Stomach (tissue), 9 donors: ENCODE data around the gene ABCC10. TPM values are rescaled to one million over a fixed set of nuclear protein-coding genes. Genes with fewer than 3 reads are reported as not detected.
"Not testable (repeated sequence)": the region's sequence is repeated elsewhere in the genome, so short reads cannot be mapped to it uniquely, and the experiment has no call there.

Experiments
- DNase-seq, 2 donors: peaks; one replicate each; pipeline versions ENCODE4 v3.0.0 to v3.0.0-alpha.2; 2013 to 2019
- H3K27ac ChIP-seq, 5 donors: fragments of 200-600 bp in 4 of 5; sonication (generic) in 4 of 5; one replicate each; pipeline ENCODE4 v1.5.1; 2013 to 2019; ENCODE audit warnings: mild to moderate bottlenecking in 1 of 5, moderate library complexity in 1 of 5
- H3K27me3 ChIP-seq, 3 donors: fragments of 200-600 bp; sonication (generic); one replicate each; pipeline ENCODE4 v1.5.1; 2017 to 2019; ENCODE audit warnings: mixed run types in 1 of 3
- H3K36me3 ChIP-seq, 4 donors: fragments of 200-600 bp; sonication (generic); 1 replicate in 3 of 4; 2 replicates in 1 of 4; pipeline ENCODE4 v1.5.1; 2016 to 2019
- H3K4me1 ChIP-seq, 4 donors: fragments of 200-600 bp; sonication (generic); one replicate each; pipeline ENCODE4 v1.5.1; 2016 to 2019
- H3K4me3 ChIP-seq, 4 donors: fragments of 200-600 bp; sonication (generic) in 3 of 4; one replicate each; pipeline ENCODE4 v1.5.1; 2016 to 2019; ENCODE audit warnings: mild to moderate bottlenecking in 1 of 4
- H3K9me3 ChIP-seq, 4 donors: fragments of 200-600 bp; sonication (generic); one replicate each; pipeline ENCODE4 v1.5.1; 2016 to 2019
- CTCF ChIP-seq, 7 experiments: fragments of 450-650 bp in 4 of 7; fragments of 200-600 bp in 3 of 7; sonication (generic) in 3 of 7; IDR thresholded peaks; one replicate each; pipeline ENCODE4 v1.5.1; 2016 to 2019; ENCODE audit warnings: antibody characterized with exemption in 7 of 7, control low read depth in 2 of 7, mild to moderate bottlenecking in 1 of 7
- EP300 ChIP-seq: sonication (generic); formaldehyde crosslinking; IDR thresholded peaks from one replicate; pipeline ENCODE4 v1.6.1; 2017; ENCODE audit warnings: antibody characterized with exemption
- POLR2A ChIP-seq, 4 donors: fragments of 450-650 bp; IDR thresholded peaks; one replicate each; pipeline ENCODE4 v1.6.1; 2016; ENCODE audit warnings: antibody characterized with exemption in 4 of 4, control low read depth in 2 of 4, mild to moderate bottlenecking in 1 of 4, moderate library complexity in 1 of 4
- POLR2AphosphoS5 ChIP-seq, 3 donors: sonication (generic); formaldehyde crosslinking; IDR thresholded peaks; one replicate each; pipeline ENCODE4 v1.6.1; 2016; ENCODE audit warnings: antibody characterized with exemption in 3 of 3
- WGBS, 5 donors: extraction: QIAGEN DNeasy Blood & Tissue Kit in 3 of 5; methylation state at CpG; one replicate each; pipeline versions ENCODE4 v1.1.5 to v1.1.7; 2013 to 2018; 5-methylcytosine and 5-hydroxymethylcytosine counted together
- intact Hi-C: fragments of 100-400 bp; cut with DNase I; formaldehyde crosslinking; loops from one replicate; pipeline ENCODE4 v1.15.1; 2023; ENCODE audit warnings: low total_unique reads
- polyA plus RNA-seq, 3 donors: library from polyadenylated mRNA; stranded (reverse); fragments of 200-250 nt; gene quantifications; one replicate each; pipeline ENCODE4 v1.2.3, GENCODE V29; 2013
- total RNA-seq, 5 donors: library from RNA; depleted of rRNA; stranded (reverse); fragments of >200 nt; gene quantifications; one replicate each; pipeline versions ENCODE4 v1.1.0 to v1.2.3, GENCODE V29; 2014 to 2016
- donor health status: healthy with polysubstance abuse.
- donor health status: Bipolar disorder and iron deficiency.
- donor health status: healthy.

The ABCC10 gene
- total and polyA plus RNA-seq, 8 donors = 7.9 to 67.4 (median 29.6) TPM

- no peak for DNase-seq
- 72 to 78% (median 75%) methylated on average over 4 of the region's 4 CpGs for WGBS, 5 donors
- intact Hi-C loops = no loop called here
- no peak overlapping the region for H3K4me3 ChIP-seq
- H3K9me3 ChIP-seq = no peaks in the 10 kb centered on the region
- TF ChIP-seq POLR2AphosphoS5 (IDR thresholded peaks at IDR 0.05) (no peak), EP300 (no peak), CTCF (IDR thresholded peaks at IDR 0.05) (no peak), POLR2A (IDR thresholded peaks at IDR 0.05) (no peak)
- no peaks in the 10 kb centered on the region for H3K4me1 ChIP-seq
- H3K36me3 ChIP-seq = no peaks in the 10 kb centered on the region
- H3K27me3 ChIP-seq = peaks cover 0 to 14% (median 0%) of the 10 kb centered on the region in 3 donors
- no peak overlapping the region for H3K27ac ChIP-seq
Measured at GRCh38 chr6:43416935-43417334, 10.4 kb upstream of the ABCC10 start.

GRCh38 chr6:43420012-43420709 lies 7.2 kb upstream of the ABCC10 start:
- Histone ChIP-seq H3K36me3 (no peaks in the 10 kb centered on the region), H3K27me3 (no peaks in the 10 kb centered on the region), H3K4me3 (no peak overlapping the region), H3K9me3 (no peaks in the 10 kb centered on the region), H3K4me1 (no peaks in the 10 kb centered on the region), H3K27ac (no peak overlapping the region)
- no peak for DNase-seq
- WGBS, 5 donors = 61 to 77% (median 67%) methylated on average over 5 of the region's 5 CpGs
- TF ChIP-seq POLR2A (IDR thresholded peaks at IDR 0.05) (no peak), CTCF (IDR thresholded peaks at IDR 0.05) (no peak)
- intact Hi-C loops = no loop called here

- TF ChIP-seq POLR2AphosphoS5 (IDR thresholded peaks at IDR 0.05) (no peak), CTCF (IDR thresholded peaks at IDR 0.05) (no peak), POLR2A (IDR thresholded peaks at IDR 0.05) (no peak), EP300 (no peak)
- no peak overlapping the region for H3K27ac ChIP-seq
- intact Hi-C loops = no loop called here
- no peaks in the 10 kb centered on the region for H3K36me3 ChIP-seq
- H3K4me1 ChIP-seq = peaks cover 0 to 2% (median under 1%) of the 10 kb centered on the region in 4 donors
- no peaks in the 10 kb centered on the region for H3K27me3 ChIP-seq
- no peak for DNase-seq
- no peak overlapping the region for H3K4me3 ChIP-seq
- H3K9me3 ChIP-seq = no peaks in the 10 kb centered on the region
- WGBS, 5 donors = 30 to 56% (median 43%) methylated on average over 3 of the region's 3 CpGs
Measured at GRCh38 chr6:43421831-43422230, 5.5 kb upstream of the ABCC10 start.

GRCh38 chr6:43425083-43425482 lies 2.3 kb upstream of the ABCC10 start:
- H3K27me3 ChIP-seq, H3K27ac ChIP-seq, H3K9me3 ChIP-seq, DNase-seq, intact Hi-C loops, H3K36me3 ChIP-seq, H3K4me3 ChIP-seq: not testable (repeated sequence)
- WGBS, 5 donors = 92 to 97% (median 96%) methylated on average over 14 to 31 of the region's 33 CpGs
- peaks cover 9 to 26% (median 19%) of the 10 kb centered on the region in 4 donors for H3K4me1 ChIP-seq

GRCh38 chr6:43426928-43427405 lies 374 bp upstream of the ABCC10 start:
- H3K4me1 ChIP-seq = peaks cover 9 to 33% (median 20%) of the 10 kb centered on the region in 4 donors
- peaks cover 6 to 12% (median 8%) of the 10 kb centered on the region in 4 donors for H3K36me3 ChIP-seq
- TF ChIP-seq EP300 = no peak
- no peak for TF ChIP-seq CTCF (IDR thresholded peaks at IDR 0.05)
- peak in 1 of 4 donors; percentile 6 for TF ChIP-seq POLR2A (IDR thresholded peaks at IDR 0.05)
- TF ChIP-seq POLR2AphosphoS5 (IDR thresholded peaks at IDR 0.05) = no peak
- intact Hi-C loops = no loop called here
- DNase-seq = no peak
- no peaks in the 10 kb centered on the region for H3K27me3 ChIP-seq
- H3K27ac ChIP-seq = peak overlapping the region; percentile 89 to 94 (median 90)
- H3K4me3 ChIP-seq = peak overlapping the region; percentile 75 to 87 (median 79)
- WGBS, 5 donors = 30 to 42% (median 37%) methylated on average over 22 to 23 of the region's 23 CpGs
- no peaks in the 10 kb centered on the region for H3K9me3 ChIP-seq
